K562 (cell line): ENCODE measurements around the gene UBR4.

ENCODE experiments used
- BRD4 ChIP-seq: fragments of 200-600 bp; sonication (generic); IDR thresholded peaks from 2 replicates; pipeline ENCODE4 v1.6.1; 2017; ENCODE audit warnings: inconsistent platforms
- NR2C2 ChIP-seq, 2 experiments: fragments of 200-800 bp in 1 of 2; sonication (Bioruptor generic) in 1 of 2; sonication (generic) in 1 of 2; formaldehyde crosslinking in 1 of 2; IDR thresholded peaks; 2 replicates each; pipeline versions ENCODE4 v1.6.1 to v1.8.0; 2016 to 2022; ENCODE audit warnings: mild to moderate bottlenecking in 1 of 2, missing compliant biosample characterization in 1 of 2, missing genetic modification characterization in 1 of 2, missing genetic modification reagents in 1 of 2
- ZFP1 ChIP-seq: fragments of 450-650 bp; formaldehyde crosslinking; IDR thresholded peaks from 2 replicates; pipeline ENCODE4 v1.4.0; 2020; ENCODE audit warnings: mild to moderate bottlenecking, mixed read lengths
- ZNF644 ChIP-seq: fragments of 200-800 bp; sonication (Bioruptor generic); IDR thresholded peaks from 2 replicates; pipeline ENCODE4 v1.6.1; 2016; ENCODE audit warnings: low read depth, missing genetic modification characterization, missing compliant biosample characterization
- TF ChIP-seq, protein P1 (sequence below), 3 experiments: IDR thresholded peaks in 2 of 3; conservative IDR thresholded peaks in 1 of 3; 2 replicates each; pipeline ENCODE4 v1.5.1; 2011 to 2012; ENCODE audit warnings: low read length in 3 of 3, mild to moderate bottlenecking in 3 of 3, control low read depth in 2 of 3, improper control_type of control experiment in 1 of 3, inconsistent platforms in 1 of 3, low read depth in 1 of 3, mixed read lengths in 1 of 3, moderate library complexity in 1 of 3; ENCODE audit not compliant: insufficient read depth in 2 of 3

DNA sequence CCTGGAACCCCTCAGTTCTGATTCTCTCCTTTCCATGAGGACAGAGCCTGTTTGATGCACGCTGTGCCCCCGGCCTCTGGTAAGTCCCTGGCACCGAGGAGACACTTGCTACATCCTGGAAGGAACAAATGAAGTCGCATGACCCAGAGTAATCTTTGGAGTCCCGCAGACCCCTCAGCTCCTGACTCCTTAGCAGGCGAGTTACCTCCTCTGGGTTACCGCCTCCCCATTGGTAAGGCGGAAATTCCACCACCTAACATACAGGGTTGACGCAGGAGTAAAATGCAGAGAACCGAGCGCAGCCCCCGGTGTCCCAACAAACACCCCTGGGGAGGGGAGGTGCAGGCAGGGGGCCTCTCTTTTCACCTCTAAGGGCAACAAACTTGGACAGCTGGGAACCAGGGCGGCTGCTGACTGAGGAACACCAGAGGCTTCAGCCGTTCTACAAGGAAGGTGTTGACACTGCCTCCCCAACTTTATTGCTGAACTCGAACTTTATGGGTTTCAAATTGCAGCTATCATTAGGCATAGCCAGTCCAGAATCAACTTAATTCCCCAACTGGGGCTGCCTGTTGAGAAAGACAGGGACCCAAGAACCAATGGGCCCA lies 138.3 kb downstream of the UBR4 start:
- TF ChIP-seq ZNF644 (tag) = no peak
- no peak for TF ChIP-seq ZFP1 (CRISPR knock-in tag)
- TF ChIP-seq BRD4 = no peak
- TF ChIP-seq NR2C2 (CRISPR knock-in tag; IDR thresholded peaks at IDR 0.05) = no peak
- TF ChIP-seq NR2C2 (tag; IDR thresholded peaks at IDR 0.05) = no peak
- TF ChIP-seq, protein P1, sequence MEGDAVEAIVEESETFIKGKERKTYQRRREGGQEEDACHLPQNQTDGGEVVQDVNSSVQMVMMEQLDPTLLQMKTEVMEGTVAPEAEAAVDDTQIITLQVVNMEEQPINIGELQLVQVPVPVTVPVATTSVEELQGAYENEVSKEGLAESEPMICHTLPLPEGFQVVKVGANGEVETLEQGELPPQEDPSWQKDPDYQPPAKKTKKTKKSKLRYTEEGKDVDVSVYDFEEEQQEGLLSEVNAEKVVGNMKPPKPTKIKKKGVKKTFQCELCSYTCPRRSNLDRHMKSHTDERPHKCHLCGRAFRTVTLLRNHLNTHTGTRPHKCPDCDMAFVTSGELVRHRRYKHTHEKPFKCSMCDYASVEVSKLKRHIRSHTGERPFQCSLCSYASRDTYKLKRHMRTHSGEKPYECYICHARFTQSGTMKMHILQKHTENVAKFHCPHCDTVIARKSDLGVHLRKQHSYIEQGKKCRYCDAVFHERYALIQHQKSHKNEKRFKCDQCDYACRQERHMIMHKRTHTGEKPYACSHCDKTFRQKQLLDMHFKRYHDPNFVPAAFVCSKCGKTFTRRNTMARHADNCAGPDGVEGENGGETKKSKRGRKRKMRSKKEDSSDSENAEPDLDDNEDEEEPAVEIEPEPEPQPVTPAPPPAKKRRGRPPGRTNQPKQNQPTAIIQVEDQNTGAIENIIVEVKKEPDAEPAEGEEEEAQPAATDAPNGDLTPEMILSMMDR (IDR thresholded peaks at IDR 0.05 in 2 of 3, conservative IDR thresholded peaks at IDR 0.05 in 1 of 3; ENCODE audit: insufficient read depth in 2 of 3, low read depth in 1 of 3, low read length in 3 of 3) = no peak
